Superior temporal gyrus (tissue), 1 donor: Measurements from ENCODE around the gene LOXL3.
"Not testable (repeated sequence)": the region's sequence is repeated elsewhere in the genome, so short reads cannot be mapped to it uniquely, and the experiment has no call there.

Experiments
- DNase-seq: peaks from one replicate; pipeline ENCODE4 v3.0.0-alpha.2; 2016; ENCODE audit errors: extremely low spot score

The LOXL3 gene

DNA sequence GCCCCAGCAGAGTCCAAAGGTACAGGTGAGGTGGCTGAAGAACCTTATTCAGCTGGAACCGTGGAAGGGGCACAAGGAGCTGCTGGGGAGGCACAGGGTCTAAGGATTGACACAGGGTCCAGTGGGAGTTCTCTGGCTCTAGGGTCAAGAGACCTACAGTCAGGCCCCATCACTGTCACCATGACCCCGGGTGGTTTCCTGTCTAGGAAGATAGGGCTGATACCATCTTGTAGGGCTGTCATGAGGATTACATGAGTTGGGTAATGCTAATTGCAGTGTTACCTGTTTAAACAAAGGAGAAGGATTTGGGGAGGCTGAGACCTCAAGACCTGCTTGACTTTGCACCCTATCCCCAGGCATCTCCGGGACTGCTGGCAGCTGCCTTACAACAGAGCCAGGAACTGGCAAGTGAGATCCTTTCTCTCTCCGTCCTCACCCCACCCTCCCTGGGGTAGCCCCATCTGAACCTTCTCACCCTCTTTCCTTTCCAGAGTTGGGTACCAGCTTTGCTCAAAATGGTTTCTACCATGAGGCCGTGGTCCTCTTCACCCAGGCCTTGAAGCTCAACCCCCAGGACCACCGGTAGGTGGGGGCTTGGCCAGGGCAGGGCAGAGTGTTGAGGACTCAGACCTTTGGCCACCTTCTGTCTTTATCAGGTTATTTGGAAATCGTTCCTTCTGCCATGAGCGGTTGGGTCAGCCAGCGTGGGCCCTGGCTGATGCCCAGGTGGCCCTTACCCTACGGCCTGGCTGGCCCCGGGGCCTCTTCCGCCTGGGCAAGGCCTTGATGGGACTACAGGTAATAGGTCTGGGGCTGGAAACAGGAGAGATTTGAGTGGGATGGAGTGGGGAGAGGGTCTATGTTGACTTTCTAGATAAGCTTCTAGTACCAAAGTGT is 61.8 kb downstream of the LOXL3 start:
- DNase-seq = no peak

DNA sequence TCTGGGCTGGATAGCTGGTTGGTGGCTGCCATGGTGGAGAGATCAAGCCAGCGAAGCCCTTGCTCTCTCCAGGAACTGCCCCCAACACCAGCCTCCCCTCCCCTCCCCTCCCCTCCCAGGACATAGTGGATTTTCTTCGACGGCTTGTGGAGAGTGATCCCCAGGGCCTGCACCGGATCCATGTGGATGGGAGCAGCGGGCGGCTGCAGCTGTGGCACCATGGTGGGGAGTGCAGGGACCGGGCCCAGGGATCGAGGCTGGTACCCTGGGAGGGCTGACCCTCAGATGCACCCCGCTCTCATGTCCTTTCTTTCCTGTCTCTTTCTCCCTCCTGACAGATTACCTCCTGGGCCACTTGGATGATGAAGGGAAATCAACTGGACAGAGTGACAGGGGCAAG is 63.8 kb downstream of the LOXL3 start:
- no peak for DNase-seq

DNA sequence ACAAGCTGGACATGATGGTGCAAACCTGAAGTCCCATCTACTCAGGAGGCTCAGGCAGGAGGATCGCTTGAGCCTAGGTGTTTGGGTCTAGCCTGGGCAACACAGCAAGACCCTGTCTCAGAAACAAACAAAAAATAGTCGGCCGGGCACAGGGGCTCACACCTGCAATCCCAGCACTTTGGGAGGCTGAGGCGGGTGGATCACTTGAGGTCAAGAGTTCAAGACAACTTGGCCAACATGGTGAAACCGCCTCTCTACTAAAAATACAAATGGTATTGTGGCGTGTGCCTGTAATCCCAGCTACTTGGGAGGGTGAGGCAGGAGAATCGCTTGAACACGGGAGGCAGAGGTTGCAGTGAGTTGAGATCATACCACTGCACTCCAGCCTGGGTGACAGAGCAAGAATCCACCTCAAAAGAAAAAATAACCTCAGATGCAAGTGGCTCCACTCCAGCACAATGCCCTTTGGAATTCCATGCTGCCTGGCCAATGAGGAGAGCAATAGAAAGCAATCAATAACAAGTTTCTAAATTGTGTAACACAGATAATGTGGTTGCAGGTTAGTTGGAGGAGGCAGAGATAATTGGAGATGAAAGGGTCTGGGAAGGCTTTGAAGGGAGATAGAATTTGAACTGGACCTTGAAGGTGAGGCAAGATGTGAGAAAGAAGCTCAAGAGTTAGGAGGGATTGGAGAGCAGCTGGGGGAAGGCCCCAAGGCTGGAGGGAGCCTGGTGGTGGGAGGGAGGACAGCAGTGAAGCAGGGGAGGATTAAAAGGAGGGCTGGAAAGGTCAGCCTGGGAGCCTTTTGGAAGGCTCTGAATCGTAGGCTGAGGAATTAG is 64.9 kb downstream of the LOXL3 start:
- DNase-seq = no peak

DNA sequence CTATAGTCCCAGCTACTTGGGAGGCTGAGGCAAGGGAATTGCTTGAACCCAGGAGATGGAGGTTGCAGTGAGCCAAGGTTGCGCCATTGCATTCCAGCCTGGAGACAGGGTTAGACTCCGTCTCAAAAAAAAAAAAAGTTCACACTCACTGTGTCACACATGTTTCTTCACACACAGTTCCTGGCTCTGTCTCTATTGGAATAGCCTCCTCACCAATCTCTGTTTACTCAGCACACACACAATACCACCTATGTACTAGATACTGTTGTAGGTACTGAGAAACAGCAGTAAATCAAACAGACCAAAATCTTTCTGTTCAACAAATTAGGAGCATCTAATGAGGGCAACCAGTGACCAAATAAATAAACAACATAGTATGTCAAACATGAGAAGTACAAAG is 67.6 kb downstream of the LOXL3 start:
- no peak for DNase-seq

DNA sequence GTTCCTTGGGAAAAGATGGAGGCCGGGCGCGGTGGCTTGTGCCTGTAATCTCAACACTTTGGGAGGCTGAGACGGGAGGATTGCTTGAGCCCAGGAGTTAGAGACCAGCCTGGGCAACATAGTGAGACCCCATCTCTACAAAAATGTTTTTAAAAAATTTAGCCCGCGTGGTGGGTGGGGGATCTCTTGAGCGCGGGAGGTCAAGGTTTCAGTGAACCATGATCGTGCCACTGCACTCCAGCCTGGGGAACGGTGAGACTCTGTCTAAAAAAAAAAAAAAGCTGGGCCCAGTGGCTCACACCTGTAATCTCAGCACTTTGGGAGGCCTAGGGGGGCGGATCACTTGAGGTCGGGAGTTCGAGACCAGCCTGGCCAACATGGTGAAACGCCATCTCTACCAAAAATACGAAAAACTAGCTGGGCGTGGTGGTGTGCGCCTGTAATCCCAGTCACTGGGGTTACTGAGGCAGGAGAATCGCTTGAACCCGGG is 70.0 kb downstream of the LOXL3 start:
- DNase-seq = not testable (repeated sequence)

DNA sequence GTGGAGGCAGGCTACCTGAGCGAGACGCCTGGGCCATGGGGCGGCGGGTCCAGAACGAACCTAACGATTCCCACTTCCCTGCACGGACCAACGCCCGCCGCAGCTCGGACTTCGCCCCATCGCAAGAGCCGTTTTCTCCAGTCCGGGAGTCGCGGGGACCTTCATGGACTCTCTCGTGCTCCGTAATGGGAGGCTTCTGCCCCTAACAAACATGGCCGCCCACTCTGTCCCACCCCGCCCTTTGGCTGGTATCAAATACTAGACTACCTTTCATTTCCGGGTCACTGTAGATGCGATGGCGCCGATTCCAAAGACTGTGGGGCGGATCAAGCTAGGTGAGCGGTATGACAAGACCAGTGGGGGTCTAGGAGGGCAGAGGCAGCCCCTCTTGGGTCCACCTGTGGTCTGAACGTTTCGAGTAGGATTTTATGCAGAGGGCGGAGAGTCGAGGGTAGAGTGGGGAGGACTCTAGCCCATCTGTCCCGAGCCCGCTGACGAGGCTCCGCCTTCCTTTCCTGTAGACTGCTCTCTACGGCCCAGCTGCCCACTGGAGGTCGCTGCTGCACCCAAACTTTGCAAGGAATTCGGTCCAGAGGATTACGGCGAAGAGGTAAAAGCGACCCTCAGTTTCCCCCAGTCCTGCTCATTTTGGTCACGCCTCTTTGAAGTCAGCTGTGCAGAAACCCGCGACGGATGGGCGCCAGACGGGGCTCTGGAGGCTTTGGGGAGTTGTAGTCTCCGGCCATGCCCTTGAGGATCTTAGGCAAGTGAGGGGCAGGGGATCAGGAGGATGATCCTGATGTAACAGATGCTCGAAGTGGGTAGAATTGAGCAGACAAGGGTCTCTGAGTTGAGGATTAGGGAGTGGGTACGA is 70.7 kb downstream of the LOXL3 start, which contains the start of the genes CCDC142 and TTC31:
TSS of gene CCDC142 (minus strand) at position 198 of the 874 bp plus-strand sequence. CDS start at position 37, 161 bp downstream.
TSS of gene TTC31 (plus strand) at position 281 of the 874 bp plus-strand sequence. CDS start at position 296, 15 bp downstream.
- DNase-seq = peak; percentile 99
